GM06990 (cell line): Measurements from ENCODE around the gene S100A11.

ENCODE experiments used
- DNase-seq: peaks from one replicate; pipeline ENCODE4 v3.0.0-alpha.2; 2011; ENCODE audit not compliant: insufficient read length; ENCODE audit errors: extremely low read depth
- H3K27me3 ChIP-seq: replicated peaks from 2 replicates; pipeline ENCODE4 v1.6.0; 2011; ENCODE audit warnings: low read length; ENCODE audit not compliant: control insufficient read depth, insufficient read depth
- H3K36me3 ChIP-seq: 2 replicates; pipeline ENCODE4 v1.5.1; 2011; ENCODE audit warnings: low read length; ENCODE audit not compliant: control insufficient read depth, insufficient read depth
- H3K4me3 ChIP-seq: replicated peaks from 2 replicates; pipeline ENCODE4 v1.5.1; 2011; ENCODE audit warnings: low read depth, mild to moderate bottlenecking, control low read depth, low read length
- CTCF ChIP-seq: IDR thresholded peaks from 2 replicates; pipeline ENCODE4 v1.5.1; 2011; ENCODE audit warnings: low read length, control low read depth, mild to moderate bottlenecking, inconsistent platforms; ENCODE audit not compliant: insufficient read depth, poor library complexity, severe bottlenecking

S100A11 gene

GRCh38 chr1:152038871-152039270 lies 2.1 kb upstream of the S100A11 start:
- H3K36me3 ChIP-seq: no peaks in the 10 kb centered on the region
- TF ChIP-seq CTCF: no peak
- DNase-seq: no peak
- H3K4me3 ChIP-seq: no peak overlapping the region
- no peaks in the 10 kb centered on the region; the same call in 1 of the 2 replicates for H3K27me3 ChIP-seq

- Histone ChIP-seq H3K36me3 (peaks cover 13% of the 10 kb centered on the region), H3K27me3 (no peaks in the 10 kb centered on the region), H3K4me3 (peak overlapping the region; percentile 75)
- no peak for DNase-seq
- TF ChIP-seq CTCF: no peak
Measured at GRCh38 chr1:152035539-152036266, 1.1 kb downstream of the S100A11 start.

DNA sequence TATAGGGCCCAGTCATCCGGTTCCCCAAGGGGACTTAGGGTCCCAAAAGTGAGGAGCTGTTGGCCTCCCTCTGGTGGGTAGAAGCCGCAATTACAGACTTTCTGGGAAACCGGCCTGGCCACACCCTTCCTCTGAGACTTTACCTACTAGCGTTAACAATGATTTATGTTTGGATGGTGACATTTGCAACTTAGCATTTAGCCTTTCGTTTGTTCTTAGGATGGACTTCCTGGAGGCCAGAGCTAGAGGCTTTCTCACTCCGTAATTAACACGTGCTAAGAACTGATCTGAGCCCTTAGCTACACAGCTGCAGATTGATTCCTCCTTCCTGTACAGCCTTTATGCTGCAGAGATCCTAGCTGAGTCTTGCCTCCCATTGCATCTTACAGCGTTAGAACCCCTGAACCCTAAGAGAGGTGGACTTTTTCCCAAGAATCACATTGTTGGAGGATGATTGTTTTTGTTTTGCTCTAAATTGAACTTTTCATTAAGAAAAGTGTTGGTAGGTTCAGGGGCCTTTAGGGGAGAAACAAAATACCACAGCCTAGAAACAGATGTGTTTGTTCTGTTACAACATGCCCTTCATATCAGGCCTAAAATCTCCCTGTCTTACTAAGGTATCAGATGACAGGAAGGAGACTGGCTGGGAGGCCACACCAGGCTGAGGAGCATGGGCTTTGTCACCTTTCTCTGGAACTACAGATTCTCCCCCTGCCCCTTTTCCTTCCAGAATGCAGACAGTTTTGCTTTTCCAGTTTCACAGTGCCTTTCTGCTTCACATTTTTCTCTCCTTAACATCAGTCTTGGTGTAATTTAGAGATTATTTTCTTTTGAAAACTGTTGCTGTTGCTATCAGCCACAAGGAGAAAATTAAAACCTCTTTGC lies 1.9 kb downstream of the S100A11 start:
- Histone ChIP-seq H3K27me3 (no peaks in the 10 kb centered on the region), H3K4me3 (peak overlapping the region; percentile 75), H3K36me3 (peaks cover 13% of the 10 kb centered on the region)
- peak; percentile 81 for TF ChIP-seq CTCF
- DNase-seq: peak; percentile 60

DNA sequence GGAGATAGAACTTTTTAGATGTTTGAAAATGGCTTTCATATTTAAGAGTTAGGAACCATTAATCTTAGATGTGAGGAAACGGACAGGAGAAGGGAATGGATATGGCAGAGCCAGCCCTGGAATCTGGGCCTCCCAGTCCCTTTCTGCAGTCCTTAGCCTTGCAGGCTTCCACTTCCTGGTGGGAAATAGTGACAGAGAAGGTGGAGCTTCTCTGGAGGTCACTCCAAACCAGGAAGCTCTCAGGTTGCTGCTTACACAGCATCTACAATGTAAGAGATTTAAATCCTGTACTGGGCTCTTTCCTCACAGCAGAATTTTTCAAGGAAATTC lies 2.5 kb downstream of the S100A11 start:
- no peak for TF ChIP-seq CTCF
- peaks cover 13% of the 10 kb centered on the region for H3K36me3 ChIP-seq
- H3K27me3 ChIP-seq: no peaks in the 10 kb centered on the region
- peak overlapping the region; percentile 75 for H3K4me3 ChIP-seq
- no peak for DNase-seq

GRCh38 chr1:152029929-152030211 lies 6.9 kb downstream of the S100A11 start:
- no peak for DNase-seq

More at GRCh38 chr1:152029929-152030211, 6.9 kb downstream of the S100A11 start:
- Histone ChIP-seq H3K4me3 (no peak overlapping the region), H3K36me3 (peaks cover 13% of the 10 kb centered on the region), H3K27me3 (no peaks in the 10 kb centered on the region)
- TF ChIP-seq CTCF: no peak
